Measurements from ENCODE around the gene KCNK5. TPM values are rescaled to one million over a fixed set of nuclear protein-coding genes. Genes with fewer than 3 reads are reported as not detected.

The KCNK5 gene
- total RNA-seq, 2 experiments from 2014 or later: 4.2 to 4.8 TPM

GRCh38 chr6:39198528-39198927, 30.7 kb downstream of the KCNK5 start:
- peaks cover 13% of the 10 kb centered on the region for H3K36me3 Mint-ChIP-seq (ENCODE audit: low read depth)
- ChIA-PET POLR2A (no interaction called here), CTCF (interaction anchor here (1.3 kb wide), 1 partner anchor 9 kb away, joined by 3 read pairs; no protein-coding TSS in a partner anchor)
- no peak for DNase-seq
- no peak overlapping the region for H3K4me3 Mint-ChIP-seq
- H3K27me3 Mint-ChIP-seq: no peaks in the 10 kb centered on the region
- H3K4me1 Mint-ChIP-seq: peaks cover 7% of the 10 kb centered on the region
- no peaks in the 10 kb centered on the region for H3K9me3 Mint-ChIP-seq
- H3K27ac Mint-ChIP-seq: no peak overlapping the region

DNA sequence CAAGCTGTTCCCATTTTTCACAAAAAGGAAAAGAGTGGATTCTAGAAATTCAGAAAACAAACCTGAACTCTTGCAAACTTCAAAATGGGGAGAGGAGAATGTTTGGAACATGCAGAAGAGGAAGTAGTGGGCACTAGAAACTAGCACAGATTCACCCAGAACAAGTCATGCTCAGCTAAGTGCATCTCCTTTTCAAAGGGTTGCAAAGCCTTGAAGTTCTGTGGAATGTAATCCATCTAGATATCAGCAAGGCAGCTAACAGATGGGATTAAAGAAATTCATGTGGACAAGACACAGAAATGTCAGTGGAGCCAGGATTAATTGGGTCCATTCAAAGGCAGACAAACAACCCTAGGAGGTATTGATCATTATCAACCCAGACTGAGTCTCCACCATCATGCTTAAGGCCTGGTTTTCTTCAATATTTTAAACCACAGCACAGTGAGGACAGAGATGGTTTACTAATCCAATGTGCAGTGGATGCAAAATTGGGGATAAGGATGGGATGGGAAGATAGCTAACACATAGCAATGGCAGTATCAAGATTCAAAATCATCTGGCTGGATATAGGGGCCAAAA, 31.3 kb downstream of the KCNK5 start:
- H3K36me3 Mint-ChIP-seq (ENCODE audit: low read depth): peaks cover 13% of the 10 kb centered on the region
- peaks cover 2% of the 10 kb centered on the region for H3K4me1 Mint-ChIP-seq
- DNase-seq: no peak
- CTCF ChIA-PET: interaction anchor here (1.3 kb wide), 1 partner anchor 10 kb away, joined by 3 read pairs; no protein-coding TSS in a partner anchor
- no peak overlapping the region for H3K4me3 Mint-ChIP-seq
- H3K9me3 Mint-ChIP-seq: no peaks in the 10 kb centered on the region
- H3K27me3 Mint-ChIP-seq: no peaks in the 10 kb centered on the region
- no peak overlapping the region for H3K27ac Mint-ChIP-seq
- POLR2A ChIA-PET: no interaction called here

GRCh38 chr6:39197521-39197920, 31.8 kb downstream of the KCNK5 start:
- Mint-ChIP-seq H3K4me3 (no peak overlapping the region), H3K27me3 (no peaks in the 10 kb centered on the region), H3K9me3 (no peaks in the 10 kb centered on the region), H3K36me3 (ENCODE audit: low read depth) (peaks cover 13% of the 10 kb centered on the region), H3K4me1 (no peaks in the 10 kb centered on the region), H3K27ac (no peak overlapping the region)
- ChIA-PET POLR2A (no interaction called here), CTCF (interaction anchor here (1.3 kb wide), 2 partner anchors 10 kb away, joined by 3 read pairs; no protein-coding TSS in a partner anchor)
- no peak for DNase-seq

DNA sequence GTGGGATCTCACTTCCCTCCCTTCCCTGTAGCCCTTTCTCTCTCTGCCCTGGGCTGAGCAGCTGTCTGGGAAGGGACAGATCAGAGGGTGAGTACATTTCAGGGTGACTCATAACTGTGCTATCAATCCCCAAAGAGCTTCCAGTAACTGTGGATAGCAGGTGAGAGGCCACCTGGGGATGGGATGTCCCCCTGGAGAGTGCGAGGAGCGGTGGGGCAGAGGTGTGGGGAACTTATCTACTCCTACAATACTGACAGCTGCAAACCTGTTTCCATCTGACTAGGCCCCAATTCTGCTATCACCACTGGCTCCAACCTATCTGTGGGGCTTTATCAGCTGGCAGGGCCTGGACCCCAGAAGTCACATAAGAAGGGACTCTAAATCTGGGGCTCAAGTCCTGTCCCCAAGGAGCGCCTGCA, 32.6 kb downstream of the KCNK5 start:
- ChIA-PET CTCF (interaction anchor here (0.8 to 1.3 kb wide), 2 partner anchors 10 to 31 kb away, joined by 3 read pairs; no protein-coding TSS in a partner anchor), POLR2A (no interaction called here)
- H3K36me3 Mint-ChIP-seq (ENCODE audit: low read depth): peaks cover 13% of the 10 kb centered on the region
- H3K27ac Mint-ChIP-seq: no peak overlapping the region
- no peak overlapping the region for H3K4me3 Mint-ChIP-seq
- DNase-seq: no peak
- no peaks in the 10 kb centered on the region for H3K4me1 Mint-ChIP-seq
- no peaks in the 10 kb centered on the region for H3K27me3 Mint-ChIP-seq
- H3K9me3 Mint-ChIP-seq: no peaks in the 10 kb centered on the region

GRCh38 chr6:39195792-39196385, 33.4 kb downstream of the KCNK5 start:
- ChIA-PET CTCF (interaction anchor here (0.8 kb wide), 1 partner anchor 30 kb away, joined by 3 read pairs; no protein-coding TSS in a partner anchor), POLR2A (no interaction called here)
- Mint-ChIP-seq H3K4me3 (no peak overlapping the region), H3K9me3 (no peaks in the 10 kb centered on the region), H3K27ac (no peak overlapping the region), H3K27me3 (no peaks in the 10 kb centered on the region), H3K4me1 (no peaks in the 10 kb centered on the region), H3K36me3 (ENCODE audit: low read depth) (peaks cover 16% of the 10 kb centered on the region)
- DNase-seq: no peak

DNA sequence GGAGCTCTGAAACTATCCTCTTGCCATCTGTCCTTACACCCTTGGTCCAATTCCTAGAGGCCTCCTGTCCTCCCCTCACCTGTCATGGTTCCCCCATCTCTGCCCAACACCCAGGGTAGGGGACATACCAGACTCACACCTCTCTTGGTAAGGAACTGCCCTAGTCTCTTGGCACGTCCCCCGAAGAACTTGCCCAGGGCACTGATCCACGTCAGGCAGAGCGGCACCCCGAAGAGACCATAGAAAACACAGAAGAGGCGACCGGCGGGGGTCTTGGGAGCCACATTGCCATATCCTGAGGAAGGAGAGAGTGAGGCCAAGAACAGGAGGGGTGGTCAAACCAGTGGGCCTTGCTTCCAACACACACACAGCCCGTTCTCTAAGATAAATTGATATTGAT, 34.8 kb downstream of the KCNK5 start:
- Mint-ChIP-seq H3K27me3 (no peaks in the 10 kb centered on the region), H3K36me3 (ENCODE audit: low read depth) (peaks cover 16% of the 10 kb centered on the region), H3K4me3 (no peak overlapping the region), H3K4me1 (peaks cover 3% of the 10 kb centered on the region), H3K27ac (no peak overlapping the region), H3K9me3 (no peaks in the 10 kb centered on the region)
- CTCF ChIA-PET: no interaction called here
- DNase-seq: no peak
- POLR2A ChIA-PET: no interaction called here

- H3K36me3 Mint-ChIP-seq (ENCODE audit: low read depth): peaks cover 16% of the 10 kb centered on the region
- peaks cover 12% of the 10 kb centered on the region for H3K4me1 Mint-ChIP-seq
- no peak overlapping the region for H3K4me3 Mint-ChIP-seq
- no peak overlapping the region for H3K27ac Mint-ChIP-seq
- no peaks in the 10 kb centered on the region for H3K27me3 Mint-ChIP-seq
- ChIA-PET POLR2A (no interaction called here), CTCF (interaction anchor here (2.1 kb wide), 1 partner anchor 9 kb away, joined by 5 read pairs; no protein-coding TSS in a partner anchor)
- DNase-seq: no peak
- no peaks in the 10 kb centered on the region for H3K9me3 Mint-ChIP-seq
These were observed 36.0 kb downstream of the KCNK5 start for GRCh38 chr6:39193201-39193791.

DNA sequence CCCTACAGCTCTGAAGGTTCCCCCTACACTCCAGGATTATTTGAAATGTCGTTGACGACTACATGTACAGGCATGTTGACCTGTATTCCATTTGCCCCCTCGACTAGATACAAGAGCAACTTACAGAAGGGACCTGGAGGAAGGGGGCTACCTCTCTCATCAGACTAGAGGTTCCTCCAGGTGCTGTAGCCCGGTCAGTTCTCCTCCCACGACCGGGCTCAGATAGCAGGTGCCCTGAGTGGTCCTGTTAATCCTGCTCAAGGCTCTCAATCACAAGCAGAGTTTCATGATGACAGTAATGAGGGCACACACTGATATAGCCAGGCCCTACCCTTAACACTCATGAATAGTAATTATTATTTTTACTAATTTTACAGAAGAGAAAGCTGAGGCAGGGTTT, 36.5 kb downstream of the KCNK5 start:
- peaks cover 15% of the 10 kb centered on the region for H3K4me1 Mint-ChIP-seq
- H3K27ac Mint-ChIP-seq: peak overlapping the region; percentile 7
- H3K27me3 Mint-ChIP-seq: no peaks in the 10 kb centered on the region
- ChIA-PET POLR2A (no interaction called here), CTCF (interaction anchor here (1.4 to 2.1 kb wide), 2 partner anchors 10 to 117 kb away, joined by 3 to 5 read pairs; no protein-coding TSS in a partner anchor)
- DNase-seq: no peak
- peaks cover 16% of the 10 kb centered on the region for H3K36me3 Mint-ChIP-seq (ENCODE audit: low read depth)
- no peak overlapping the region for H3K4me3 Mint-ChIP-seq
- H3K9me3 Mint-ChIP-seq: no peaks in the 10 kb centered on the region

DNA sequence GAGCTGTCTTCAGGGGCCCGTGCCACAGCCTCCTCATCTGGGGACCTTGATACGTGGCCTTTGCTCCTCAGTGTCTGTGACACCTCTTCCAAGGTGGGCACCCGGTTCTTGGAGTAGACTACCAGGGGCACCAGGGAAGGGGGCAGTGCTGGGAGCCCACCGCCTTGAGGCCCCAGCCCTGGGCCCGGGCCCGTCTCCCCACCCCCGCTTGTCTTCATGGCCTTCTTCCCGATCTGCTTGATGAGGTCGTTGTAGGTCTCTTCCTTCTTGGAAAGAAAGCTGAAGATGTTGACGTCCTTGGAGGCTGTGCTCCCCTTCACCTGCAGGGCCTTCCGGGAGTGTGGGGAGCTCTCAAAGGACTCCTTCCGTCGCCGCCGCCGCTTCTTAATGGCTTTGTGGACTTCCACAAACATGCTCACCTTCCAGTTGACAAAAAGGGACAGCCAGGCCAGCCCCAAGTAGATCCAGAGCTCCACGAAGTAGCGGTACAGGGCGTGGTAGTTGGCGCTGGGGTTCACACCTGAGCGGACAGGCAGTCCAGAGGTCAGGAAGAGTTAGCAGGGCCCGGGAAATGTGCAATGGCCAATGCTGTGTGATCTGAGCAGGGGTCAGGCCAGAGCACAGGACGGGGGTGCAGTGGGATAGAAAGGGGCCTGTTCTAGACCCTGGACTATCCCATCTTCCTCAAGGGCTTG, 37.9 kb downstream of the KCNK5 start:
- Mint-ChIP-seq H3K27me3 (no peaks in the 10 kb centered on the region), H3K36me3 (ENCODE audit: low read depth) (peaks cover 16% of the 10 kb centered on the region), H3K4me1 (peaks cover 16% of the 10 kb centered on the region), H3K27ac (no peak overlapping the region), H3K9me3 (no peaks in the 10 kb centered on the region), H3K4me3 (no peak overlapping the region)
- no peak for DNase-seq
- POLR2A ChIA-PET: no interaction called here
- CTCF ChIA-PET: interaction anchor here (0.6 to 2.1 kb wide), 6 partner anchors 11 to 118 kb away, joined by 3 to 5 read pairs (median 3); no protein-coding TSS in a partner anchor

GRCh38 chr6:39190545-39191235, 38.6 kb downstream of the KCNK5 start:
- peaks cover 16% of the 10 kb centered on the region for H3K4me1 Mint-ChIP-seq
- no peaks in the 10 kb centered on the region for H3K27me3 Mint-ChIP-seq
- H3K27ac Mint-ChIP-seq: no peak overlapping the region
- H3K9me3 Mint-ChIP-seq: no peaks in the 10 kb centered on the region
- peaks cover 16% of the 10 kb centered on the region for H3K36me3 Mint-ChIP-seq (ENCODE audit: low read depth)
- DNase-seq: no peak
- ChIA-PET CTCF (interaction anchor here (0.9 to 2.1 kb wide), 6 partner anchors 12 to 39 kb away, joined by 3 to 5 read pairs (median 3); no protein-coding TSS in a partner anchor), POLR2A (no interaction called here)
- H3K4me3 Mint-ChIP-seq: no peak overlapping the region

- Mint-ChIP-seq H3K36me3 (ENCODE audit: low read depth) (peaks cover 16% of the 10 kb centered on the region), H3K9me3 (no peaks in the 10 kb centered on the region), H3K27ac (peak overlapping the region; percentile 25), H3K4me1 (peaks cover 16% of the 10 kb centered on the region), H3K27me3 (no peaks in the 10 kb centered on the region), H3K4me3 (no peak overlapping the region)
- CTCF ChIA-PET: interaction anchor here (0.5 to 1.7 kb wide), 3 partner anchors 17 to 35 kb away, joined by 3 to 5 read pairs (median 3); no protein-coding TSS in a partner anchor
- POLR2A ChIA-PET: no interaction called here
- DNase-seq: no peak
These were observed 39.2 kb downstream of the KCNK5 start for GRCh38 chr6:39189915-39190544.

GRCh38 chr6:39189131-39189530, 40.1 kb downstream of the KCNK5 start:
- no peaks in the 10 kb centered on the region for H3K9me3 Mint-ChIP-seq
- peaks cover 7% of the 10 kb centered on the region for H3K36me3 Mint-ChIP-seq (ENCODE audit: low read depth)
- ChIA-PET POLR2A (no interaction called here), CTCF (interaction anchor here (1.7 kb wide), 1 partner anchor 27 kb away, joined by 5 read pairs; no protein-coding TSS in a partner anchor)
- H3K27ac Mint-ChIP-seq: no peak overlapping the region
- no peaks in the 10 kb centered on the region for H3K27me3 Mint-ChIP-seq
- no peak for DNase-seq
- no peak overlapping the region for H3K4me3 Mint-ChIP-seq
- peaks cover 16% of the 10 kb centered on the region for H3K4me1 Mint-ChIP-seq
